Stimulated activated naive CD8-positive, alpha-beta T cell treated with anti-CD3 and anti-CD28 coated beads, Interleukin-15, amount 100 ng/mL, for 72 hours (primary cell): ENCODE data around the gene ATP10D.
A peak's percentile ranks its signal among the peaks of the same experiment; 100 is the strongest.
"Not testable (repeated sequence)": the region's sequence is repeated elsewhere in the genome, so short reads cannot be mapped to it uniquely, and the experiment has no call there.

Experiments
- ATAC-seq: fragments of 150-1000 bp; cut with Tn5 transposase; 2 replicates; pipeline ENCODE4 v1.10.0; 2021; ENCODE audit warnings: mild to moderate bottlenecking, moderate library complexity
- DNase-seq, 2 donors: peaks; one replicate each; pipeline ENCODE4 v3.0.0; 2021 to 2022
- H3K27ac Mint-ChIP-seq, 2 donors: one replicate each; pipeline ENCODE4 v1.8.0; 2022; ENCODE audit warnings: mild to moderate bottlenecking in 2 of 2, mixed read lengths in 2 of 2, moderate library complexity in 2 of 2
- H3K27me3 Mint-ChIP-seq: one replicate; pipeline ENCODE4 v1.8.0; 2022; ENCODE audit warnings: mixed read lengths
- H3K4me1 Mint-ChIP-seq: one replicate; pipeline ENCODE4 v1.8.0; 2022; ENCODE audit warnings: mild to moderate bottlenecking, mixed read lengths
- H3K4me3 Mint-ChIP-seq, 2 donors: one replicate each; pipeline ENCODE4 v1.8.0; 2022; ENCODE audit warnings: mild to moderate bottlenecking in 2 of 2, mixed read lengths in 2 of 2, moderate library complexity in 1 of 2
- H3K9me3 Mint-ChIP-seq, 2 donors: one replicate each; pipeline ENCODE4 v1.8.0; 2022; ENCODE audit warnings: mixed read lengths in 2 of 2

ATP10D gene

GRCh38 chr4:47513461-47513860 is 28.4 kb downstream of the ATP10D start:
- no peak overlapping the region for H3K4me3 Mint-ChIP-seq
- no peaks in the 10 kb centered on the region for H3K9me3 Mint-ChIP-seq
- H3K27me3 Mint-ChIP-seq = no peaks in the 10 kb centered on the region
- peak overlapping the region in 1 of 2 donors; percentile 55 for H3K27ac Mint-ChIP-seq
- ATAC-seq (no peak), DNase-seq (no peak)
- H3K4me1 Mint-ChIP-seq = peaks cover 5% of the 10 kb centered on the region

- DNase-seq = no peak
- H3K4me1 Mint-ChIP-seq = peaks cover 13% of the 10 kb centered on the region
These were observed 34.3 kb downstream of the ATP10D start for GRCh38 chr4:47519239-47519883.

GRCh38 chr4:47525154-47525819 is 40.2 kb downstream of the ATP10D start:
- Mint-ChIP-seq H3K9me3 (peaks cover 0 to 14% of the 10 kb centered on the region in 2 donors), H3K4me1 (peaks cover 2% of the 10 kb centered on the region), H3K27me3 (no peaks in the 10 kb centered on the region), H3K27ac (no peak overlapping the region), H3K4me3 (no peak overlapping the region)
- ATAC-seq (no peak), DNase-seq (no peak)

More at GRCh38 chr4:47519239-47519883, 34.3 kb downstream of the ATP10D start:
- Mint-ChIP-seq H3K4me3 (no peak overlapping the region), H3K27ac (no peak overlapping the region), H3K9me3 (no peaks in the 10 kb centered on the region), H3K27me3 (no peaks in the 10 kb centered on the region)
- peak; percentile 66 for ATAC-seq

- DNase-seq = no peak
- ATAC-seq = no peak
- no peak overlapping the region for H3K27ac Mint-ChIP-seq
- H3K4me3 Mint-ChIP-seq = no peak overlapping the region
- H3K4me1 Mint-ChIP-seq = peaks cover 8% of the 10 kb centered on the region
- H3K9me3 Mint-ChIP-seq = peaks cover 0 to 17% of the 10 kb centered on the region in 2 donors
- no peaks in the 10 kb centered on the region for H3K27me3 Mint-ChIP-seq
These were observed 41.2 kb downstream of the ATP10D start for GRCh38 chr4:47526281-47526680.

- peaks cover 29% of the 10 kb centered on the region for H3K4me1 Mint-ChIP-seq
- not testable (repeated sequence) for DNase-seq, H3K27ac Mint-ChIP-seq
These were observed 43.6 kb downstream of the ATP10D start for GRCh38 chr4:47528646-47529045.

GRCh38 chr4:47530801-47531200 is 45.7 kb downstream of the ATP10D start:
- Mint-ChIP-seq H3K27ac (no peak overlapping the region), H3K4me1 (peaks cover 38% of the 10 kb centered on the region), H3K9me3 (peaks cover 0 to 17% of the 10 kb centered on the region in 2 donors), H3K4me3 (no peak overlapping the region), H3K27me3 (no peaks in the 10 kb centered on the region)
- no peak for ATAC-seq
- DNase-seq = no peak

More at GRCh38 chr4:47528646-47529045, 43.6 kb downstream of the ATP10D start:
- peaks cover 0 to 17% of the 10 kb centered on the region in 2 donors for H3K9me3 Mint-ChIP-seq
- ATAC-seq, H3K4me3 Mint-ChIP-seq, H3K27me3 Mint-ChIP-seq: not testable (repeated sequence)

- peak overlapping the region; percentile 26 to 48 for H3K4me3 Mint-ChIP-seq
- DNase-seq (peak; percentile 37 to 69), ATAC-seq (peak; percentile 98)
- no peaks in the 10 kb centered on the region for H3K27me3 Mint-ChIP-seq
- no peak overlapping the region for H3K27ac Mint-ChIP-seq
- H3K4me1 Mint-ChIP-seq = peaks cover 38% of the 10 kb centered on the region
- H3K9me3 Mint-ChIP-seq = peaks cover 0 to 17% of the 10 kb centered on the region in 2 donors
These were observed 46.3 kb downstream of the ATP10D start for GRCh38 chr4:47531241-47531953.

GRCh38 chr4:47531954-47532321 is 46.9 kb downstream of the ATP10D start:
- Mint-ChIP-seq H3K9me3 (peaks cover 0 to 17% of the 10 kb centered on the region in 2 donors), H3K4me3 (peak overlapping the region; percentile 26 to 61), H3K27ac (no peak overlapping the region), H3K4me1 (peaks cover 38% of the 10 kb centered on the region), H3K27me3 (no peaks in the 10 kb centered on the region)
- DNase-seq (no peak), ATAC-seq (no peak)

- peak overlapping the region in 1 of 2 donors; percentile 60 for H3K27ac Mint-ChIP-seq
These were observed 47.6 kb downstream of the ATP10D start for GRCh38 chr4:47532658-47533057.

GRCh38 chr4:47533689-47534347 is 48.7 kb downstream of the ATP10D start:
- Mint-ChIP-seq H3K4me1 (peaks cover 38% of the 10 kb centered on the region), H3K9me3 (peaks cover 0 to 17% of the 10 kb centered on the region in 2 donors), H3K27ac (peak overlapping the region; percentile 39 to 92), H3K4me3 (peak overlapping the region in 1 of 2 donors; percentile 69), H3K27me3 (no peaks in the 10 kb centered on the region)
- ATAC-seq (peak; percentile 71), DNase-seq (peak in 1 of 2 donors; percentile 27)

More at GRCh38 chr4:47532658-47533057, 47.6 kb downstream of the ATP10D start:
- Mint-ChIP-seq H3K4me1 (peaks cover 38% of the 10 kb centered on the region), H3K27me3 (no peaks in the 10 kb centered on the region), H3K9me3 (peaks cover 0 to 17% of the 10 kb centered on the region in 2 donors), H3K4me3 (peak overlapping the region; percentile 9 to 61)
- no peak for DNase-seq
- no peak for ATAC-seq

GRCh38 chr4:47534772-47535171 is 49.7 kb downstream of the ATP10D start:
- Mint-ChIP-seq H3K9me3 (peaks cover 0 to 9% of the 10 kb centered on the region in 2 donors), H3K27me3 (no peaks in the 10 kb centered on the region), H3K27ac (no peak overlapping the region), H3K4me3 (no peak overlapping the region), H3K4me1 (peaks cover 38% of the 10 kb centered on the region)
- no peak for DNase-seq
- no peak for ATAC-seq

- Mint-ChIP-seq H3K9me3 (peaks cover 0 to under 1% of the 10 kb centered on the region in 2 donors), H3K4me3 (no peak overlapping the region), H3K27ac (no peak overlapping the region), H3K27me3 (no peaks in the 10 kb centered on the region), H3K4me1 (peaks cover 37% of the 10 kb centered on the region)
- no peak for ATAC-seq
- DNase-seq = no peak
These were observed 50.6 kb downstream of the ATP10D start for GRCh38 chr4:47535567-47536147.

- no peaks in the 10 kb centered on the region for H3K27me3 Mint-ChIP-seq
- DNase-seq (no peak), ATAC-seq (no peak)
- H3K4me3 Mint-ChIP-seq = no peak overlapping the region
- no peaks in the 10 kb centered on the region for H3K9me3 Mint-ChIP-seq
- peaks cover 23% of the 10 kb centered on the region for H3K4me1 Mint-ChIP-seq
- H3K27ac Mint-ChIP-seq = no peak overlapping the region
These were observed 51.9 kb downstream of the ATP10D start for GRCh38 chr4:47536966-47537365.

- no peak for ATAC-seq
- Mint-ChIP-seq H3K27ac (no peak overlapping the region), H3K4me3 (no peak overlapping the region), H3K27me3 (no peaks in the 10 kb centered on the region), H3K9me3 (no peaks in the 10 kb centered on the region), H3K4me1 (peaks cover 11% of the 10 kb centered on the region)
- DNase-seq = no peak
These were observed 53.2 kb downstream of the ATP10D start for GRCh38 chr4:47538111-47538824.

- no peak for ATAC-seq
- Mint-ChIP-seq H3K4me1 (peaks cover 7% of the 10 kb centered on the region), H3K9me3 (no peaks in the 10 kb centered on the region), H3K4me3 (no peak overlapping the region), H3K27me3 (no peaks in the 10 kb centered on the region), H3K27ac (no peak overlapping the region)
- no peak for DNase-seq
These were observed 53.7 kb downstream of the ATP10D start for GRCh38 chr4:47538825-47539154.
